Suprapubic skin (tissue), 4 donors: Measurements from ENCODE around the gene RWDD4. TPM values are rescaled to one million over a fixed set of nuclear protein-coding genes. Genes with fewer than 3 reads are reported as not detected.

ENCODE experiments used
- DNase-seq, 2 donors: peaks; one replicate each; pipeline ENCODE4 v3.0.0-alpha.2; 2019; ENCODE audit warnings: low spot score in 2 of 2
- H3K27ac ChIP-seq: fragments of 200-600 bp; sonication (generic); one replicate; pipeline ENCODE4 v1.5.1; 2019
- H3K27me3 ChIP-seq: fragments of 200-600 bp; sonication (generic); one replicate; pipeline ENCODE4 v1.5.1; 2019
- H3K36me3 ChIP-seq: fragments of 200-600 bp; sonication (generic); one replicate; pipeline ENCODE4 v1.5.1; 2019
- H3K4me1 ChIP-seq: fragments of 200-600 bp; sonication (generic); one replicate; pipeline ENCODE4 v1.5.1; 2019
- H3K4me3 ChIP-seq: fragments of 200-600 bp; sonication (generic); one replicate; pipeline ENCODE4 v1.5.1; 2019; ENCODE audit warnings: mild to moderate bottlenecking
- H3K9me3 ChIP-seq: fragments of 200-600 bp; sonication (generic); one replicate; pipeline ENCODE4 v1.5.1; 2019
- EP300 ChIP-seq: sonication (generic); formaldehyde crosslinking; IDR thresholded peaks from one replicate; pipeline ENCODE4 v1.6.1; 2017; ENCODE audit warnings: antibody characterized with exemption
- POLR2A ChIP-seq, 2 donors: fragments of 450-650 bp; IDR thresholded peaks; one replicate each; pipeline ENCODE4 v1.6.1; 2017; ENCODE audit warnings: antibody characterized with exemption in 2 of 2, mild to moderate bottlenecking in 2 of 2, moderate library complexity in 2 of 2
- POLR2AphosphoS5 ChIP-seq, 3 donors: sonication (generic); formaldehyde crosslinking; IDR thresholded peaks; one replicate each; pipeline ENCODE4 v1.6.1; 2017; ENCODE audit warnings: antibody characterized with exemption in 3 of 3
- WGBS: methylation state at CpG from one replicate; pipeline ENCODE4 v1.1.5; 2018; 5-methylcytosine and 5-hydroxymethylcytosine counted together
- total RNA-seq, 4 donors: library from RNA; depleted of rRNA; stranded (reverse); fragments of >200 nt; gene quantifications; one replicate each; pipeline ENCODE4 v1.1.0, GENCODE V29; 2016
- TF ChIP-seq, protein P1 (sequence below), 2 donors: fragments of 200-600 bp in 1 of 2; fragments of 450-650 bp in 1 of 2; sonication (generic) in 1 of 2; IDR thresholded peaks; one replicate each; pipeline ENCODE4 v1.5.1; 2016 to 2019; ENCODE audit warnings: antibody characterized with exemption in 2 of 2, mild to moderate bottlenecking in 1 of 2, moderate library complexity in 1 of 2

The RWDD4 gene
- total RNA-seq, 4 donors from 2014 or later = 18.6 to 25.3 (median 21.6) TPM

DNA sequence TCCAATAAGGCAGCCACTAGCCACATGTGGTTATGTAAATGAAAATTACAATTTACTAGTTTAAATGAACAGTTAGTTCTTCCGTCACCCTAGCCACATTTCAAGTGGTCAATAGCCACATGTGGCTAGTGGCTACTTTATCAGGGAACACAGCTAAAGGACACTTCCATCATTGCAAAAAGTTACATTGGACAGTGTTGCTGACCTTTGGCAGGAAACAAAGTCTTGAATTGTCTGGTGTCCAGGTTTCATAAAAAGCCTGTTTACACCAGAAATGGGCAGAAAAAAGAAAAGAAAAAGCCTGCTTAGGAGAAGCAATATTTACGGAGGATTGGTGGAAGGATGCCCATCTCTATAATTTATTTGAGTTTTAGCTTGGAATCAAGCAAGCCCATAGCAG lies 38.6 kb downstream of the RWDD4 start:
- TF ChIP-seq, protein P1, sequence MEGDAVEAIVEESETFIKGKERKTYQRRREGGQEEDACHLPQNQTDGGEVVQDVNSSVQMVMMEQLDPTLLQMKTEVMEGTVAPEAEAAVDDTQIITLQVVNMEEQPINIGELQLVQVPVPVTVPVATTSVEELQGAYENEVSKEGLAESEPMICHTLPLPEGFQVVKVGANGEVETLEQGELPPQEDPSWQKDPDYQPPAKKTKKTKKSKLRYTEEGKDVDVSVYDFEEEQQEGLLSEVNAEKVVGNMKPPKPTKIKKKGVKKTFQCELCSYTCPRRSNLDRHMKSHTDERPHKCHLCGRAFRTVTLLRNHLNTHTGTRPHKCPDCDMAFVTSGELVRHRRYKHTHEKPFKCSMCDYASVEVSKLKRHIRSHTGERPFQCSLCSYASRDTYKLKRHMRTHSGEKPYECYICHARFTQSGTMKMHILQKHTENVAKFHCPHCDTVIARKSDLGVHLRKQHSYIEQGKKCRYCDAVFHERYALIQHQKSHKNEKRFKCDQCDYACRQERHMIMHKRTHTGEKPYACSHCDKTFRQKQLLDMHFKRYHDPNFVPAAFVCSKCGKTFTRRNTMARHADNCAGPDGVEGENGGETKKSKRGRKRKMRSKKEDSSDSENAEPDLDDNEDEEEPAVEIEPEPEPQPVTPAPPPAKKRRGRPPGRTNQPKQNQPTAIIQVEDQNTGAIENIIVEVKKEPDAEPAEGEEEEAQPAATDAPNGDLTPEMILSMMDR (IDR thresholded peaks at IDR 0.05) = no peak
- TF ChIP-seq POLR2A (IDR thresholded peaks at IDR 0.05) = no peak
- no peak for TF ChIP-seq EP300
- no peak for TF ChIP-seq POLR2AphosphoS5 (IDR thresholded peaks at IDR 0.05)
- Histone ChIP-seq H3K27me3 (no peaks in the 10 kb centered on the region), H3K4me3 (no peak overlapping the region), H3K4me1 (no peaks in the 10 kb centered on the region), H3K27ac (no peak overlapping the region), H3K36me3 (no peaks in the 10 kb centered on the region), H3K9me3 (no peaks in the 10 kb centered on the region)
- 84% methylated on average over 2 of the region's 2 CpGs for WGBS
- no peak for DNase-seq

DNA sequence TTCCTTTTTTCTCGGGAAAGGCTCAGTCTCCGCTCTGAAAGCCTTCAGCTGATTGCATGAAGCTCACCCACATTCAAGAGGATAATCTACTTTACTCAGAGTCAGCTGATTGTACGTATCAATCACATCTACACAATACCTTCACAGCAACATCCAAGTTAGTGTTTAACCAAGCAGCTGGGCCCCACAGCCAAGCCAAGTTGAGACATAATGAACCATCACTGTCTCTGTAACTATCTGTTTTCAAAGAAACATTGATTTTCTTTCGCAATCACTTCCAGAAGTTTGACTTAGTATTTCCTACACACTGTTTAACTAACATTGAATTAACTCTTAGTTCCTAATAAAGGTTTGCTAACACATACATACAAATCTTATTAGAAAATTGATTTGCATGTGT lies 40.3 kb downstream of the RWDD4 start:
- Histone ChIP-seq H3K27ac (no peak overlapping the region), H3K4me1 (no peaks in the 10 kb centered on the region), H3K27me3 (no peaks in the 10 kb centered on the region), H3K36me3 (no peaks in the 10 kb centered on the region), H3K4me3 (no peak overlapping the region), H3K9me3 (no peaks in the 10 kb centered on the region)
- WGBS = 74% methylated on average over 4 of the region's 4 CpGs
- DNase-seq = no peak
- TF ChIP-seq EP300 = no peak
- no peak for TF ChIP-seq POLR2A (IDR thresholded peaks at IDR 0.05)
- TF ChIP-seq, protein P1 (IDR thresholded peaks at IDR 0.05) = no peak
- TF ChIP-seq POLR2AphosphoS5 (IDR thresholded peaks at IDR 0.05) = no peak

DNA sequence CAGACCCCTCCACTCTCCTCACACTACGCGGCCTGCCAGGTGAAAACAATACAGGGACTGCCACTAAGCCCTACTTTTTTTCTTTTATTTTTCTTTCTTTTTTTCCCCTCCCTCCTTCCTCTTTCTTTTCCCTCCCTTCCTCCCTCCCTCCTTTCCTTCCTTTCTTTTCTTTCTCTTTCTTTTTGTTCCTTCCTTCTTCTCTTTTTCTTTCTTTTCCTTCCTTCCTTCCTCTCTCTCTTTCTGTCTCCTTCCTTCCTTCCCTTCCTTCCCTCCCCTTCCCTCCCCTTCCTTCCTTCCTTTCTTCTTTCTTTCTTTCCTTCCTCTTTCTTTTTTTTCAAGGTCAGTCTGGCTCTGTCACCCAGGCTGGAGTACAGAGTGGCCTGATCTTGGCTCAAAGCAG lies 41.9 kb downstream of the RWDD4 start:
- H3K36me3 ChIP-seq = no peaks in the 10 kb centered on the region
- H3K4me1 ChIP-seq = no peaks in the 10 kb centered on the region
- DNase-seq = no peak
- no peaks in the 10 kb centered on the region for H3K27me3 ChIP-seq
- no peak overlapping the region for H3K27ac ChIP-seq
- H3K9me3 ChIP-seq = no peaks in the 10 kb centered on the region
- TF ChIP-seq POLR2AphosphoS5 (IDR thresholded peaks at IDR 0.05) (no peak), EP300 (no peak), POLR2A (IDR thresholded peaks at IDR 0.05) (no peak)
- TF ChIP-seq, protein P1 (IDR thresholded peaks at IDR 0.05) = no peak
- WGBS = 96% methylated on average over 2 of the region's 2 CpGs
- no peak overlapping the region for H3K4me3 ChIP-seq

DNA sequence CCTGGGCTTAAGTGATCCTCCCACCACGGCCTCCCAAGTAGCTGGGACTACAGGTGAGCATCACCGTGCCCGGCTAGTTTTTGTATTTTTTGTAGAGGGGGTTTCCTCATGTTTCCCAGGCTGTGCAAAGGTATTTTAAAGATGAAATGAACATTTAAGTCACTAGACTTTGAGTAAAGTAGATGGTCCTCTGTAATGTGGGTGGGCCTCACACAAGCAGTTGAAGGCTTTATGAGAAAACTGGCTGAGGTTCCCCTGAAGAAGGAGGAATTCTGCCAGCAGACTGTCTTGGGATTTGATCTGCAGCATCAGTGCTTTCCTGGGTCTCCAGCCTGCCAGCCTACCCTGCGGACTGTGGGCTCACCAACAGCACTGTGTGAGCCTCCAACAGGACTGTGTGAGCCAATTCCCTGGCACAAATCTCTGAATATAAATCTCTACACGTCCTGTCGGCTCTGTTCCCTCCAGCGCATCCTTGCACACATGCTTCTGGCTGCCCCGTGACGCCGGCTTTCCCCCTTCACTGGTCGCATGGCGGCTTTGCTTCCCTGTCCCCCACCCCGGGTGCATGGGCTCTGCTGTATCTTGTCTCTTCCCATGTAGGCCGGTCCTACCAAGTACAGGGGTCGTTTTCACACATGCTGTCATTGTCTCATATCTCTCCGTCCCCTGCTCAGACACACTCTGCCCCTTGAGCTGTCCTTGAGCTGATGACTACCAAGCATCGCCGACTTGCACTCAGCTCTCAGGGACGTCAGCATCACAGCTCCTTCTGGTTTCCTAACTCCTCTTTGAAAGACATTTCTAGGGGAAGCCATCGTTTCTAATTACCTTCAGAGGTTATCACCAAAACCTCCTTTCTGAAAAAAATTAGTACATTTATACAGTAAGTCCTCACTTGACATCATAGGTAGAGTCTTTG lies 46.4 kb downstream of the RWDD4 start:
- TF ChIP-seq POLR2A (IDR thresholded peaks at IDR 0.05) = no peak
- TF ChIP-seq, protein P1 (IDR thresholded peaks at IDR 0.05) = no peak
- TF ChIP-seq POLR2AphosphoS5 (IDR thresholded peaks at IDR 0.05) = no peak
- TF ChIP-seq EP300 = no peak
- no peaks in the 10 kb centered on the region for H3K9me3 ChIP-seq
- WGBS = 87% methylated on average over 20 of the region's 20 CpGs
- no peaks in the 10 kb centered on the region for H3K27me3 ChIP-seq
- DNase-seq = no peak
- no peak overlapping the region for H3K4me3 ChIP-seq
- no peaks in the 10 kb centered on the region for H3K36me3 ChIP-seq
- H3K4me1 ChIP-seq = peaks cover 12% of the 10 kb centered on the region
- H3K27ac ChIP-seq = no peak overlapping the region

DNA sequence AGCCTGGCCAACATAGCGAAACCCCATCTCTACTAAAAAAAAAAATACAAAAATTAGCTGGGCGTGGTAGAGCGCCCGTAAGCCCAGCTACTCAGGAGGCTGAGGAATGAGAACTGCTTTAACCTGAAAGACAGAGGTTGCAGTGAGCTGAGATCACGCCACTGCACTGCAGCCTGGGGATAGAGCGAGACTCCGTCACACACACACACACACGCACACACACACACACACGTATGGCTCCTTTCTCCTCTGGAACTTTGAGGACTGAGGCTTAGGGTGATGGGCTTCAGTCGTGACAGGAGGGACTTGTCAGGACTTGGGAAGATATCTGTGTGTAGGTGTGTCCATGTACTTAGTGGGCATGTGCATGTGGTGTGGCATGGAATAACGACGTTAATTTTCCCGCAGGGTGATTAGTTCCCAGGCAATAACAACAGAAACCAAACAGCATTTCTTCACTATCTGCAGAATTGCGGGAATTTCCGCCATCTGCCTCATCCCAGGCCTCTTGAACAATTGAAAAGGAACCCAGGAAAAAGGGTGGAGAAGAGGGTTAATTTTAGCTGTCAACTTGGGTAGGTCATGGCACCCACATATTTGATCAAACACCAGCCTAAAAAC lies 47.7 kb downstream of the RWDD4 start:
- Histone ChIP-seq H3K27me3 (no peaks in the 10 kb centered on the region), H3K4me3 (no peak overlapping the region), H3K4me1 (peaks cover 12% of the 10 kb centered on the region), H3K9me3 (no peaks in the 10 kb centered on the region), H3K36me3 (no peaks in the 10 kb centered on the region), H3K27ac (no peak overlapping the region)
- TF ChIP-seq, protein P1 (IDR thresholded peaks at IDR 0.05) = no peak
- TF ChIP-seq POLR2A (IDR thresholded peaks at IDR 0.05) = no peak
- no peak for TF ChIP-seq POLR2AphosphoS5 (IDR thresholded peaks at IDR 0.05)
- TF ChIP-seq EP300 = no peak
- WGBS = 71% methylated on average over 15 of the region's 15 CpGs
- no peak for DNase-seq
